Skeletal muscle cell (primary cell): Measurements from ENCODE around the gene FOXL3.

Experiments used
- DNase-seq: peaks from one replicate; pipeline ENCODE4 v3.0.0-alpha.2; 2010; ENCODE audit warnings: low read depth
- H3K4me3 ChIP-seq: 2 replicates; pipeline ENCODE4 v1.5.1; 2011; ENCODE audit warnings: low read depth, mild to moderate bottlenecking, control low read depth, low read length, moderate library complexity

FOXL3 gene

DNA sequence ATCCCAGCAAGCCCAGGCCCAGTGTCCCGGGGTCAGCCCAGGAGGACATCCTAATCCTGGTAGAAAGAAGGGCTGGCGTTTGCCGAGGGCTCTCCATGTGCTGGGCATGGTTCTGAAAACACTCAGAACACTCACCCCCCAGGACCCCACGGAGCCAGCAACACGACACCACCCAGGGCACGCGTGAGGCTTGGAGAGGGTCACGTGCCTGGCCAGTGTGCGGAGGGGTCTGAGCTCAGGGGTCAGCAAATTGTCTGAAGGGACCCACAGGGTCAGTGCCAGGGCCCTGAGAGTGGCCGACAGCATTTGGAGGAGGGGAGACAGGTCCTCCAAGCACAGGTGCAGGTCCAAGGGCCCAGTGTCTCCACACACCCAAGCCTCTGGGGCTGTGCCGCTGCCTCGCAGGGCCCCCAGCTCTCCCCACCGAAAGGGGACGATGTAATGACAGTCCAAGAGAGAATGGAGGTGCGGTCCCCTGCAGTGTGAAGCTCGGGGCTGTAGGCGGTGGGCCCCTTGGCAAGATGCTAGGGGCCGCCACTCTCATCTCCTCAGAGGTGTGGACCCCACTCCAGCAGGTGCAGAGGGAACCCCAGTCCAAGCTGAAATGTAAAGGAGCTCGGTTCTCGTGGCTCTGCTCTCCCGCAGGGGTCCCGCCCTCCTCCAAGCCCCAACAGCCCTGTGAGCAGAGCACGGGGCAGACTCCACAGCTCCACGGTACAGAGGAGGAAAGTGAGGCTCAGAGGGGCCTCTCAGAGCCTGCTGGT lies 7.8 kb downstream of the FOXL3 start:
- no peak overlapping the region for H3K4me3 ChIP-seq
- DNase-seq, result no peak

DNA sequence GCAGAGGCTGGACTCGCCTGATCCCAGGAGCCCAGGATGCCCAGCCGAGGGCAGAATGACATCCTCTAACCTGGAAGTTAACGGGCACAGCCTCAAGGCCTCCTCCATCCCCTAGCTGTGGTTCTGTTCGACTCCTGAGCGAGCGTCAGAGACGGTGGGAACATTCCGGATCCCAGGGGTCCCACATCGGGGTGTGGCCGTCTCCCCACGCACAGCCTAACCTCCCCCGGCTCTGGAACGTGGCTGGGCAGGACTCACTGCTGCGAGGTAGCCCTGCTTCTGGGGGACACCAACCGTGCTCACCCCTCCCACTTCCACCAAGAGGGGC lies 8.4 kb downstream of the FOXL3 start:
- no peak overlapping the region for H3K4me3 ChIP-seq
- no peak for DNase-seq

DNA sequence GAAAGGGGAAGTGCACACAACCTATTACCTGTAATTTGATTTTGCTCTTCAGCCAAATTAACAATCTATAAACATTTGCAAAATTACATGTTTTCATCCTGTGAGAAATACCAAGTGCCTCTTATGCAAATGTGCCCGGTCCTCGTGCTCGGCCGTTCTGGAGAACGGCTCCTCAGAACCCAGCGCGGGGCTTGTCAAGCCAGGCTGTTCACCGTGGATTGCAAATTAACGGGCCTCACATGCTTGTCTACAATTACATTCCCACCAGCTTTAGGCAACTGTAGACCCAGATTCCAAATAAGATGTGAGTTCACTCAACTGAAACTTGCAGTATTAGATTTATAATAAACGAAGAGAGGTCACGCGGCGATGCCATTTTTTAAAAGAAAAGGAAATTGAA lies 8.8 kb downstream of the FOXL3 start:
- H3K4me3 ChIP-seq, result no peak overlapping the region
- DNase-seq, result no peak

DNA sequence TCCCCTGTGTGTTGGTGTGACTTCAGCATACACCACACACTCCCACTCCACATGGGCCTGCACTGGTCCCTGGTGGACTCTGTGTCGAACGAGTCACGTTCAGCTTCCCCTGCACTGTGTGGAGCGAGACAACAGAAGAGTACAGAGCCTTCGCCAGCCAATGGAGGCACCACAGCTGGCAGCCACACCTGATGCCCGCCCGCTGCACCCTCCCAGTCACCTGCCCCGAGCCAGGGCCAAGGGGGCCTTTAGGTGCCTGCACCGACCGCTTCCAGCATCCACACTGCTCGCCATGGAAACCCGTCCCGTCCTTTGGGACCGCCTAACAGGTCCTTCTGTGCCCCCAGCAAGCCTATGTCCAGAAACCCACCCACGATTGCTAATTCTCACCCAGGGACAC lies 9.2 kb downstream of the FOXL3 start:
- no peak overlapping the region for H3K4me3 ChIP-seq
- DNase-seq, result no peak

DNA sequence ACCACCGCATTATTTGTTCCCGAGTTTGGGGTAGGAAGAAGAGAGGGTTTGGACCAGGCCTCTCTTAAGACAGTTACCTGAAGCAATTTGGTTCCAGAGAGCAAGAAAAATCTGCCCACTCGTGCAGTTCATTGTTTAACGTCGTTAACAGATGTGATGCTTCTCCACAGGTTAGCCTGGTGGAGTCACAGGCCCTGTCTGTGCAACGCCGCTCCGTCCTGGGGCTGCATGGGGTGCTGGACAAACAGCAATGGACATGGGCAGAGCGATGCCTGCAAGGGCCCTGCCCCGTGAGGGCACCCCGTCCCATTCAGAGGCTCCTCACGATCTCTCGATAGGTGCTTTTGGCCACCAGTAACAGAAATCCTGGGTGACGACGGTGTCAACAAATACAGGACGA lies 9.7 kb downstream of the FOXL3 start:
- no peak overlapping the region for H3K4me3 ChIP-seq
- DNase-seq, result no peak

DNA sequence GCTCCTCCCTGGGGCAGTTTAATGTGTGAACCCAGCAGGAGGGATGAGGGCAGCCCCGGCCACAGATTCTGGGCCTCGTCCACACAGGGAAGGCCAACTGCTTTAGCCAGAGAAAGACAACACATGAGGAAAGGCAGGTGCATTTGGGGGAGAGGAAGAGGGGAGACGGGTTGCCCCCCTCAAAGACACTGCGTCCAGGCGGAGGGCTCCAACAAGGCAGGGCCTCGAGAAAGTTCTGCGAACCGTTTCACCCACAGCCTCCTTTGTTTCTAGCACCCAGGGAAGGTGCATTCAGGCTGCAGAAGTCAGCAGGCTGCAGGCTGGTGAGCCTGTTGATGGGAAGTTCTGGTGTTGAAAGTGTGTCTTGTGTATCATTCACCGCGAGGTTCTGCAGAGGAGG lies 10.1 kb downstream of the FOXL3 start:
- DNase-seq, result no peak
- H3K4me3 ChIP-seq, result no peak overlapping the region

DNA sequence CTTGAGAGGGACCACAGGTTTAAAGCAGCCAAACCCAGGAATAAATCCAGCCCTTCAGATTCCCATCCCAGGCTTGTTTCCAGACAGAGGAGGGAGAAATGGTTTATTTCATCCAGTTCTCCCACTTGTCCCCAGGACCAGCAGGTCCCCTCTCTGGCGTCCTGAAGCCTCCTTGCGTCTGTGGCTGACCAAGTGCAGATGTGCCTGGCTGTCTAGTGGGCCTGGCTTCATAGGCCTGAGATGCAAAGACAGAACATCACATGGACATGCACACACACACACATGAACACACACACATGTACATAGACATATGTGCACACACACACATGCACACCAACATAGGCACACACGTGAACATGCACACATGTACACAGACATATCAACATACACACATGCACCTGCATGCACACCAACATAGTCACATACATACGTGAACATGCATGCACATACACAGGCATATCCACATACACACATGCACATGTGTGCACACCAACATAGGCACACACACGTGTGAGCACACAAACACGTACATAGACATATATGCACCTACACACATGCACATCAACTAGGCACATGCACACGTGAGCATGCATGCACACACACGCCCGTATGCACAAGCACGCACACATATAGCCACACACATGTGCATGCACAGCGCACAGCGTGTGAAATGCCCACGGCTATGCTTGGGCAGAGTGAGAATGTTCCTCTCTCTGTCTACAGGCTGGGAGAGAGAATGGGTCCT lies 10.7 kb downstream of the FOXL3 start:
- no peak overlapping the region for H3K4me3 ChIP-seq
- no peak for DNase-seq

DNA sequence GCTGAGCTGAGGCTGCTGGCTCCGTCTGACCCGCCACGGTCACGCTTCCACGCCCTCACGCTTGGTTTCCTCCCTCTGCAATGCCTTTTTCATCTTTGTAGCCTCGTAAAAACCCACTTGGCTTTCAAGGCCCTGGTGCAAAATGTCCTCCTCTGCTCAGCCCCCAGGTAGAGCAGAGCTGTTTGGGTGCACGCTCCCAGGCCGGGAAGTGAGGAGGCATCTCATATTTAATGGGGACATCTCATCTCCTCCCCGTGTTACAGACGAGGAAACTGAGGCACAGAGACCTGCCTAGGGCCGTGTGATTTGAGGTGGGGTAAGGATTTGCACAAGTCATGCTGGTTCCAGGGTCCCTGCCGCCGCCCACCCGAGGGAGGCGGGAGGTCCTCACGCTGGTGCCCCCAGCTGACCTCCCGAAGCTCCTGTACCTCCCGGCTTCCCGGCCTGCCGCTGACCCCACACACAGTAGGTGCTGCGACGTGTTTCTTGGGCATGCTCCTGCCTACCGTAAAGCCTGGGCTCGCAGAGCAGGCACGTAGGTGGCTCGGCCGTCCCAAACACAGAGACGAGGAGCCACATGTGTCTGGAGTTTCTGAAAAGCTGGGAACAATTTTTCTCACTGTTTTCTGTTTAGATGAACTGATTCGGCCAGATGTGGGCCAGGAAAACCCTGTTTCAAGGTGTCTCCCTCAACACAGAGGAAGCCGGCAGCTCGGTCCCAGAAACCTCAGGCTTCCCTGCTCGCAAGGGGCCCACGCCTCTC lies 11.5 kb downstream of the FOXL3 start:
- no peak overlapping the region for H3K4me3 ChIP-seq
- DNase-seq, result no peak

DNA sequence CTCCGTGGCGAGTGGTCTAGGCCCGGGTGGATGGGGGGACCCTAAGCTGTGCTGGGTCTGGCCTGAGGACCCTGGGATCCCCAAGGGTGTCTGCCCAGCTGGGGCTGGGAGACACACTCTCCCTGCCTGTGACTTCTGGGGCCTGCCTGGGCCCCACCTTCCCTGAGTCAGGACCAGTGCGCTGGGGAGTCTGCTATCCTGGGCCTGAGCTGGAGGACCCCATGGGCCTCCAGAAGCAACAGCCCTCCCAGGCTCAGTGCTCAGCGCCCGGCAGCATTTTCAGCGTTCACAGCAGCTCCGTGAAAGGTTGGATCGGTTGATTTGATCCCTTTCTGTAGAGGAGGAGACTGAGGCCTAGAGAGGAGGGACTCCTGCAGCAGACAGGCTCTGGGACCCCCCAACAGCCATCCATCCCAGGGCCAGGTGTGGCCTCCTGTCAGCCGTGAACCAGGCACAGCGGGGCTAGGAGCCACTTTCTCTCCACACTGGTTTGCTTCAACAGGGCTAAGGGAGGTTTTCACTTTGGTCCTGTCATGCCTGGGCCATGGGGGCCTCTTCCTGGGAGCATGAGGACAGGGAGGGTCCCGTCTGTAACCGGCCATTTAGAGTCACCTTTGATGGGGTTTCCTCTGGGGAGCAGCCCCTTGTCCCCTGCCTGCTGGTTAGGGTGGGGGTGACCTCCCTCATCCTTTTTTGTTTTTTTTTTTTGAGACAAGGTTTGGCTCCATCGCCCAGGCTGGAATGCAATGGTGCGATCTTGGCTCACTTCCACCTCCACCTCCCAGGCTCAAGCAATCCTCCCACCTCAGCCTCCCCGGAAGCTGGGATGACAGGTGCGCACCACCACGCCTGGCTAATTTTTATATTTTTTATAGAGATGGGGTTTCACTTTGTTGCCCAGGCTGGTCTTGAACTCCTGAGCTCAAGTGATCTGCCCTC lies 12.4 kb downstream of the FOXL3 start:
- H3K4me3 ChIP-seq, result no peak overlapping the region
- no peak for DNase-seq

DNA sequence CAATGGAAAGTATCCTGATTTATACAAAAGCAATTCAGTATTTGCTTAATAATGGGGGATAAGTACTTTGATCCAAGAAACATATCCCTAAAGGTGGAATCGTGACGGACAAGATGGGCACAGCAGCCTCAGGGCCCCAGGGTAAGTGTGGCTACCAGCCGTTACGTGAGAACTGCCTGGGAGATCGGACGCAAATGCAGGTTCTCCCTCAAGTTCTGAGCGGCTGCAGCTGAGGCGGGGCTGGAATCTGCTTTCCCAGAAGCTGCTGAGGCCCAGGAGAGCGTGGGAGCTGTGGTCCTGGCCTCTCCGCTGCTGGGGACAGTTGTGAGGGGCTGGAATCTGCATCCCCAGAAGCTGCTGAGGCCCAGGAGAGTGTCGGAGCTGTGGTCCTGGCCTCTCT lies 13.5 kb downstream of the FOXL3 start:
- no peak for DNase-seq

DNA sequence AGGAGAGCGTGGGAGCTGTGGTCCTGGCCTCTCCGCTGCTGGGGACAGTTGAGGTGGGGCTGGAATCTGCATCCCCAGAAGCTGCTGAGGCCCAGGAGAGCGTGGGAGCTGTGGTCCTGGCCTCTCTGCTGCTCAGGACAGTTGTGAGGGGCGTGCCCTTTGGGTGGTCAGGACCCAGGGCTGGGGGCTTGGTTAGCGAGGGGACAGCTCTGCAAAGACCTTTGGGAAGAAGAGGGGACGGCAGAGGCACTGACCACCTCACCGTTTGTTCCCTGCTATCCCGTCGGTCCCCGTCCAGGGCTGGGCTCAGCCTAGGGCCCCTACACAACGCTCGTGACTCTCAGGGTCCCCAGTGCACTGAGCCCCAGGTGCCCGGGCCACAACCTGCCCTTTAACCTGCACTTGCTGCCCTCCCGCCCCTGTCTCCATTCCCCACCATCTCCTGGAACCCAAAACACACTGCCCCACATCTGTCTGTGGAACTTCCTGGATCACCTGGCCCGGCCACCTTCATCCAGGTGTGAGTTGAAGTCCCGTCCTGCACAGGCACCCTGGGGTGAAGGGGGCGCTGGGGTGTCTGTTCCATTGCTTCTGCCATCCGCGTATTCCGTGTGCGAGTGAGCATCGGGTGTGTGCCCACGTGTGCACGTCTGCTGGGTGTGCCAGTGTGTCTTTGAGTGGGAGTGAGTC lies 14.1 kb downstream of the FOXL3 start:
- no peak for DNase-seq
- no peak overlapping the region for H3K4me3 ChIP-seq

More for the DNA sequence above, 13.5 kb downstream of the FOXL3 start:
- H3K4me3 ChIP-seq, result no peak overlapping the region

DNA sequence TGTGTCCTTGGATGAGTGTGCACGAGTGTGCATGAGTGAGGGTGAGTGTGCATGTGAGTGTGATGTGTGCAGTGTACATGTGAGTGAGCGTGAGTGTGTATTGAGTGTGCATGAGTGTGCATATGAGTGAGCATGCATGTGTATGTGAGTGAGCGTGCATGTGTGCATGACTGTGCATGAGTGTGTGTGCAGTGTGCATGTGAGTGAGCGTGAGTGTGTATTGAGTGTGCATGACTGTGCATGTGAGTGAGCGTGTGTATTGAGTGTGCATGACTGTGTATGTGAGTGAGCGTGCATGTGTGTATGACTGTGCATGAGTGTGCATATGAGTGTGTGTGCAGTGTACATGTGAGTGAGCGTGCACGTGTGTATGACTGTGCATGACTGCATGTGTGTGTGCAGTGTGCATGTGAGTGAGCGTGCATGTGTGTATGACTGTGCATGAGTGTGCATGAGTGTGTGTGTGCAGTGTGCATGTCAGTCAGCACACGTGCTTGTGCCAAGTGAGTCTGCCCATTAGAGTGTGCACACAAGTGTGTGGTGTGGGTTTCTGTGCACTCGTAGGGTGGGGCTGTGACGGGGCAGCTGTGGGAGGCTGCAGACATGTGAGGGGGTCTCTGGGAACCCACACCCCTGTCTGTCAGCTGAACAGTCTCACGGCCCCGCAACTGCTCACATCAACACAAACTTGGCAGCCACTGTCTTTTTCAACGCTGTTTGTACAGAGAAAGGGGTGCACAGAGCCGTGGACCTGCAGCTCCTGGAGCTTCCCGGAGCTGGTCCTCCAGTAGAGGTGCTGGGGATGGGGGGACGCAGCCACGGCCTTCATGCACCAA lies 14.8 kb downstream of the FOXL3 start:
- H3K4me3 ChIP-seq, result no peak overlapping the region
- no peak for DNase-seq

DNA sequence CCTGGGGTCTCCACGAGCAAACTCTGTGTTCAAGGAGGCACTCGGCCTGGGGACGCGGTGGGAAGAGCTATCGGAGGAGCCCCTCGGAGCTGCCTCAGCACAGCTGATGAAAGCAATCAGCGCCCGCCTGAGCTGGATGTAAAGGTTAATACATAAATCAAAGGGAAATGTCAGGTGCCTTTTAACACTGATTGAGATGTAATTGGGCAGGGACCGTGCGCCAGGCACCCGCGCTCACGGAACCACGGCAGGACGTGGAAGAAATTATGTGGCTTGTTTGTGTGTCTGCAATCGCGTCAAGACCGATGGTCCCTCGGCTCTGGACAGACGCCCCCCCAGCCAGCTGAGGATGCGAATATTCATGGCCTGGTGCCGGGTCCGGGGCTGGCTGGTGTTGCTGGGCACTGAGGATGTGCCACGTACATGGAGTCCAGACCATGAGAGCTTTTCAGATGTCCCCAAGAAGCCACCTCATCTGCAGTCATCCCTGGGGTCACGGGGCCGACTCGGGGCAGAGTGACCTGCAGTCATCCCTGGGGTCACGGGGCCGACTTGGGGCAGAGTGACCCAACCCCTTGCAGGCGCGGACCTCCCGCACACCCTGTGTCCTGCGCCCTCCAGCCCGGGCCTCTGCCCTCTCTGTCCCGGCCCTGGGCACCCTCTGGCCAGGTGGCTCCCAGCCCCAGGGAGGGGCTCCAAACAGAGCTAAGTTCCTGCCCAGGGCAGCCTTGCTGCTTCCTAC lies 15.6 kb downstream of the FOXL3 start:
- no peak overlapping the region for H3K4me3 ChIP-seq

DNA sequence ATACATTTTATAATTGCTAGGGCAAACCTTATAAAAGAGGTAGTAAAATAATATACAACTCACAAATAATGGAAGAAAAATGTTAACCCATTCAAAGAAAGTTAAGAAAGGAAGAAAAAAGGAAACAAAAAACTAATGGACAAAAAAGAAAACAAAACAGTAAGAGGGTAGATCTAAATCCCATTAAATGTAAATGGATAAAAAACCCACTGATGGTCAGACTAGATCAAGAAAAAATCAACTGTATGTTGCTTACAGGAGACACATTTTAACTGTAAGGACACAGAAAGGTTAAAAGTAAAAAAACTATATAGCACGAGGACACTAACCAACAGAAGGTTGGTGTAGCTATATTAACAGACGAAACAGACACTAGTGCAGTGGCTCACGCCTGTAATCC lies 18.0 kb downstream of the FOXL3 start:
- DNase-seq, result no peak

More for the DNA sequence above, 15.6 kb downstream of the FOXL3 start:
- no peak for DNase-seq

DNA sequence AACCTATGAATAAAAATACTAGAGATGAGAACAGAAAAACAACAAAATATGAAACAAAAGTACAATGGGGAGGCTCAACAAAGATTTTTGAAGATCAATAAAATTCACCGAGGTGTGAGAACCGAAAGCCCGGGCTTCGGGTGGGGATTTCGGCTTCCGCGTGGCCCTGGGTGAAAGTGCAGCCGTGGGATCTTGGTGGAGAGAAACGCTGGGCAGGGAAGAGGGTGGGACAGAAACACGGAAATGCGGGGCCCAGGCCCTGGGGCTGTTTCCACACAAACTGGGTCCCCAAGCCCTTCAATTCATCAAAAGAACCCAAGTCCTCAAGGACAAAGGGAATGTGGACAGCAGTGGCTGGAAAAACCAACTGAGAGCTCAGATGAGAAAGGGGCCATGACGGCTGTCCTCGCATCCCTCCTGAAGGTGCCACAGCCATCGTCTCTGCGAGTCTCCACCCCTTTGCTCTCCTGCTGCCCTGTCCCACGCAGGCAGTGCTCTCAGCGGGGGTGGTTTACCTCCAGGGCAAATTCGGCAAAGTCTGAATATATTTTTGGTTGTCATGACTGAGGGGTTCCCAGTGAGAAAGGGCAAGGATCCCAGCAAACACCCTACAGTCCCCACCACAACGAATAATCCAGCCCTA lies 19.7 kb downstream of the FOXL3 start:
- no peak for DNase-seq
- no peak overlapping the region for H3K4me3 ChIP-seq

More for the DNA sequence above, 18.0 kb downstream of the FOXL3 start:
- H3K4me3 ChIP-seq, result no peak overlapping the region

DNA sequence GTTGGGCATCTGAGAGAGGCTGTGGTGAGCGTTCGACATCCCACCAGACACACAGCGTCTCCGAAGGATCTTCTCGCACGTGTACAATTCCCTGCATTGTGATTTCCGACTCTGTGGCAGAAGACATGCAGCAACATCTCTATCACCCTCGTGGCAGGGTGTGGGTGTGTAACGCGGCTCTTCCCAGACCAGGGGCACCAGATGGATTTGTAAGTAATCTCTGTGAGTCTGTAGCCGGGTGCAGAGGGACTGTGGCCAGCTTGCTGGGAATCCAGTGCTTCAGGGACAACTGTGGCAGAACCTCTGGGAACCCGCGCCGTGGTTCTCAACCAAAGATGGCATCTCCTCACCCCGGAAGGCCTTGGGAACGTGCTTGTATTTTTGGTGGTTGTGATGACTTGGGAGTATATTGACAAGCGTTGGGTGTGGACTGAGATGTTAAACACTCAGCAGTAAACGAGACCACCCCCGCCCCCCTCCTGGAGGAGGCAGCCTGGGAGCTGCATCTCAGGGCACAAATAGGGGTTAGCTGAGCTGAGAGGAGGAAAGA lies 21.2 kb downstream of the FOXL3 start:
- no peak overlapping the region for H3K4me3 ChIP-seq
- DNase-seq, result no peak

DNA sequence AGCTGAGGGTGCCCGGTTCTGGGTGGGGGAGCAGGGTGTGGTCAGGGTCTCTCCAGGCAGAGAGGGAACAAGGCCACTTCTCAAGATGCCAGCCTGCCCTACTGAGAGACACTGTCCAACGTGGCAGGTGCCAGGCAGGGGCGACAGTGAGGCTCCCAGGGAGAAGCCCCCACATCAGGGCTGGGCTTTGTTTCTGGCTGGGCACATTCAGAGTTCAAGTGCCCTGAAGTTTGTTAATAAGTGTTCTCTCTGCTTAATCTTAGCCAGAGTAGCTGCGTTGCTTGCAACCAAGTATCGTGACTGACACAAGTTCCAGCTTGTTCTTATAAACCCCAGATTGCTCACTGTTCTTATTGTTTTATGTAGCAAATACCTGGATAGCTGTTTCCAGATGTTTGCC lies 21.8 kb downstream of the FOXL3 start:
- H3K4me3 ChIP-seq, result no peak overlapping the region
- DNase-seq, result no peak
